Measurements from ENCODE around the gene CFAP54. TPM values are rescaled to one million over a fixed set of nuclear protein-coding genes. Genes with fewer than 3 reads are reported as not detected.
"Not testable (repeated sequence)": the region's sequence is repeated elsewhere in the genome, so short reads cannot be mapped to it uniquely, and the experiment has no call there.

Gene CFAP54, protein sequence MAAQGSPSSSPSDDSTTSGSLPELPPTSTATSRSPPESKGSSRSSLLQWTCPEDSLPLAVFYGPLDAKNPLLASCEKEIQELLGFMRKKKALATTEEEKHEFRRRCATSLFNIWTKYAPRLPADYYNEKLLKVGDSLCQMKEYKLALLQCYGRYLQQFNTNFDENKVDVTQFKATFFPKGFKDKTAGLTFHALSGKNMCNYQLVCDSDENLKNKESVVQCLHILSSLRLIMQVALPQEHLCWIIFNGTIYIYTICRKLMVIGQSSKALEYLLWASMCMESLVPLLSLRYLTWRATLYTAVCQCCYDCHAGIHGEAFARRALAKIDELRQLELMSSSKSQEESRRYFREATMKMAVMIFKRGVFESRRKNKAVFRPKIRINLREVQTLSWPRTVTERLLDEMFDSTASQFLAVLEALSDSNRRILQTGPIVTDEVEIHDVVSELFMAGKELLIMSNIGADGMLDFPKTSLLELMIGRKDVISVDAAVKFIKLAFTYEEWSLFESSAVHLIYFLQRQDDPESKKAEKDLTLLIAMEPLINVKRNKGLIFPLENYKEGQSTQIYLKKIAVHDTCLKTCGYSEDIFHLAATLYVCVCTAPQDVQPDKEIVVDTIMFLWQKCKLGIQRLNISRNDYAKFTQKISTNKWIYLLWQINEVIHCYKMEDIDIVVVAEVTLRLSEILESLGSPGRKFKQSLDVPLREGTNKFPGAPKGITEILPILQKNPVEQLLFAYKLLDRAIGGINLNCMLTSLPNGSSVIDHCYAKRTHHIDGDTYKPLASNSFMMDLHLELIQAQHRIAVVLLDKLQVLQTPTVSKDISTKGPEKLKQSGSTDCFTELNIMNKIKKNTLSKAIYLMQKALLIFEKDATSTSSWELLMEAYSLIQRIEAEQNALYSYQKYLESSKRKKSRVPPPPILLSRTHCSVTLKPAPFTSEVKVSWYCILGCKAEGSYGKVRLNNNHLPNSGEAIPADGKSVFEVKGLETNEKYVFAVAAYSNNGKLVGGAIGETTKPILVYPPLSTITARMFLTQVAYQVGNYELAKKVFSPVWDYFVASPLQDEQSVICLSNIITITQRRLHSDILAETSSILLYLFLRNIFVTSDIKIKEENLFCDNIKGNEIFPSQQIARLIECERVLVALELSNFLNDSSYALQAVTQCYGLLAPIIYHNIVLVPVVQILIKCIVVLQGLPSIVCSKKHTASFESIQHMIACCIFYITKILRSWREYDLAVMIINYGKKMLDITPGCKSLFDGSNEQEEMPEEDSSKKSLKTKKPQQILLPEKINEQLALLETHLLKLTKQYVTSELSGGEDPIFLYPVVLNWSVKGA (N-terminal part only)
- 1 to 10 TPM in 1 of 2 donors, under 1 TPM in 1; 0.90 to 1.2 TPM for total RNA-seq
- long read RNA-seq, donor 1, result 0 reads
- long read RNA-seq, donor 2, result 0 reads

DNA sequence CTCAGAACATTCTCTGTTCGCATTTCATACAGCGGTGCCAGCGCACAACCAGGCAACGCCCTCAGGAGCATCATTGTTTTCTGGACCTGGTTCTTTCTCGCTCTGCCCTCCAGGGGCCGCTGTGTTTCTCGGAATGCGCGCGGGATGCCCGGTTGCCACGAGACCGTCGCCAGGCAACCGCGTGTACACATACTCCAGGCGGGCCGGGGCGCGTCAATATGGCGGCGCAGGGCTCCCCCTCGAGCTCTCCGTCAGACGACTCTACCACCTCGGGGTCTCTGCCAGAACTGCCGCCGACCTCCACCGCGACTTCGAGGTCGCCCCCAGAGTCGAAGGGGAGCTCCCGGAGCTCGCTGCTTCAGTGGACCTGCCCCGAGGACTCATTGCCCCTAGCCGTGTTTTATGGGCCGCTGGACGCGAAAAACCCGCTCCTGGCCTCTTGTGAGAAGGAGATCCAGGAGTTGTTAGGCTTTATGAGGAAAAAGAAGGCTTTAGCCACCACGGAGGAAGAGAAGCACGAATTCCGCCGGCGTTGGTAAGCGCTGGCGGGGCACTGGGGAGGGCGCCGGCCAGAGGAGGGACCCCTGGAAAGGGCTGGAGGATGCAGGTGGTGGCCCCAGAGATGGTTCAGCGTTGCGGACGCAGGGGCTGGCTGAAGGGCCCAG lies at the start of gene CFAP54:
Gene CFAP54 (plus strand): TSS at position 186 of the 665 bp plus-strand sequence. CDS start 33 bp downstream, at position 219.
- DNase-seq (ENCODE audit: low spot score), result peak; percentile 98
- intact Hi-C loops (cut with DNase I), result loop anchor here in 1 of 2 donors (10.0 kb wide), 1 partner anchor 435 kb away; no protein-coding TSS in a partner anchor

DNA sequence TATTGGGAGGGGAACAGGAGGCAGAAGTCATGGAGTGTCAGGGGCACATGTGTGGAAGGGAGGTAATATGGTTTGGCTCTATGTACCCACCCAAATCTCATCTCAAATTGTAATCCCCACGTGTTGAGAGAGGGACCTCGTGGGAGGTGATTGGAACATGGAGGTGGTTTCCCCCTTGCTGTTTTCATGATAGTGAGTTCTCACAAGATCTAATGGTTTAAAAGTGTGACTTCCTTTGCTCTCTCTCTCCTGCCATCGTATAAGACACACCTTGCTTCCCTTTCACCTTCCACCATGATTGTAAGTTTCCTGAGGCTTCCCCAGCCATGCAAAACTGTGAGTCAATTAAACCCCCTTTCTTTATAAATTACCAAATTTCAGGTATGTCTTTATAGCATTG lies 47.6 kb upstream of the CFAP54 start:
- intact Hi-C loops (cut with DNase I), result no loop called here
- DNase-seq (ENCODE audit: low spot score), result no peak

DNA sequence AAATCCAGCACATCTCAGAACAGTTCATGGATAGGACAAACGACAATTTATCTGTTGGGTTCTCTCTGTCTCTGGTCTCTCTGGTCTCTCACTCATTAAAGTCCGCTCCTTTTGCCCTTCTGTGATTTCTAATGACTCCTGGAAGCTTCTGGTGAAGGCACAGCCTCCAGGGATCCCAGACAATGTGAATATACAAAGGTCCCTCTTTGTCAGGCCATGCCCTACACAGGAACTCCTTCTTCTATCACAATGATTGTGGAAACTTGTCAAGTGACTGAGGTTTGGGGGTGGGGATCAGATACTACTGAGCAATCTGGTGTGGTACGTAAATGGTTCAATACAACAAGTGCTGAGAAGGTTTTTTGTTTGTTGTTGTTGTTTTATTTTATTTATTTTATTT lies 46.5 kb upstream of the CFAP54 start:
- no peak for DNase-seq (ENCODE audit: low spot score)
- intact Hi-C loops (cut with DNase I), result no loop called here

DNA sequence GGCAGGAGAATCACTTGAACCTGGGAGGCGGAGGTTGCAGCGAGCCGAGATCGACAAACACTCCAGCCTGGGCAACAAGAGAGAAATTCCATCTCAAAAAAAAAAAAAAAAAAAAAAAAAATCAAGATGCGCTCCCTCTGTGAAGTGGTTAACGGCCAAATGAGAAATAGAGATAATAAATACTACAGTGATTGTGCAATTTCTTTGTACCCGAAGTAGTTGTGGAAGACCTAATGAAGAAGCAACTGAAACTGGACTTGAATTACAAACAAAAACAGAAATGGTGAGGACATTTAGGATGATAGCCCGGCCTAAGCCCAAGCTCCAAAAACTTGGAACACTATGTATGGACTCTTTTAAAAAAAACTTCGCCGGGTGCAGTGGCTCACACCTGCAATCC lies 45.0 kb upstream of the CFAP54 start:
- intact Hi-C loops (cut with DNase I), result no loop called here
- DNase-seq (ENCODE audit: low spot score), result no peak

GRCh38 chr12:96445691-96446583 lies 43.4 kb upstream of the CFAP54 start:
- intact Hi-C loops (cut with DNase I), result no loop called here

DNA sequence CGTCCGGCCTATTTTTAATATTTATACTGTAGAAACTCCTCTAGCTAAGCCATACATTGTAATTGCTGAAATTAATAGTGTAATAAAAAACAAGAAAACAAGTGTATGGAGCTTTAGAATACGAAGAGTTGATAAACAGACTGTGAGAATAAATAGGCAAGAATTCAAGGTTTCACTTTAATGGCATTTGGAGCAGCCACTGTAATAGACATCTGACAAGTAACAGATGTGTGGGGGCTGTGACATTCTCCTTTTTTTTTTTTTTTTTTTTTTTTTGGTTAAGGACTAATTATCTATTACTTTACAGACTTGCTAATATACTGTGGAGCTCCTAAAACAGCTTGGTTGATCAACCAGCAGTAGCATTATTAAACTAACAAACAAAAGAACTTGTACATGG lies 42.1 kb upstream of the CFAP54 start:
- DNase-seq (ENCODE audit: low spot score), result no peak
- intact Hi-C loops (cut with DNase I), result no loop called here

More at GRCh38 chr12:96445691-96446583, 43.4 kb upstream of the CFAP54 start:
- no peak for DNase-seq (ENCODE audit: low spot score)

GRCh38 chr12:96448300-96448699 lies 41.1 kb upstream of the CFAP54 start:
- no peak for DNase-seq (ENCODE audit: low spot score)
- intact Hi-C loops (cut with DNase I), result no loop called here

GRCh38 chr12:96452261-96452922 lies 37.0 kb upstream of the CFAP54 start:
- intact Hi-C loops (cut with DNase I), result no loop called here
- no peak for DNase-seq (ENCODE audit: low spot score)

DNA sequence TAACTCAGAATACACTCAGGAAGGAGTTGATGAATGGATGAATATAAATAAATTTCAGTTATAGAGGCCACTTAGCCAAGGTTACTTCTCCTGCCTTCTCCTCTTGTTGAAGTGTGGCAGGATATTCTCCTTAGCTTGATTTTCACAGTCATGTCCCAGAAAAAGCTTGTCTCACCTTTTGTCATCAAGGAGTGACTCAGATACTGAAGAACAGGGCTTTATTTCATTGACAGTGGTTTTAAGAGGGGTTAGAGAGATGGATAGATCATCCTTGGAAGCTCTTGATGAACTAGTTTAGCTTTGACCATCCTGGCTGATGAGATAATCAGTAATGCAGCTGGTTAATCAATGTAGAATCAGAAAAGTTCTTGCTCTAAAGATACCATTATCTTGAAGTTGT lies 35.0 kb upstream of the CFAP54 start:
- no peak for DNase-seq (ENCODE audit: low spot score)
- intact Hi-C loops (cut with DNase I), result no loop called here

DNA sequence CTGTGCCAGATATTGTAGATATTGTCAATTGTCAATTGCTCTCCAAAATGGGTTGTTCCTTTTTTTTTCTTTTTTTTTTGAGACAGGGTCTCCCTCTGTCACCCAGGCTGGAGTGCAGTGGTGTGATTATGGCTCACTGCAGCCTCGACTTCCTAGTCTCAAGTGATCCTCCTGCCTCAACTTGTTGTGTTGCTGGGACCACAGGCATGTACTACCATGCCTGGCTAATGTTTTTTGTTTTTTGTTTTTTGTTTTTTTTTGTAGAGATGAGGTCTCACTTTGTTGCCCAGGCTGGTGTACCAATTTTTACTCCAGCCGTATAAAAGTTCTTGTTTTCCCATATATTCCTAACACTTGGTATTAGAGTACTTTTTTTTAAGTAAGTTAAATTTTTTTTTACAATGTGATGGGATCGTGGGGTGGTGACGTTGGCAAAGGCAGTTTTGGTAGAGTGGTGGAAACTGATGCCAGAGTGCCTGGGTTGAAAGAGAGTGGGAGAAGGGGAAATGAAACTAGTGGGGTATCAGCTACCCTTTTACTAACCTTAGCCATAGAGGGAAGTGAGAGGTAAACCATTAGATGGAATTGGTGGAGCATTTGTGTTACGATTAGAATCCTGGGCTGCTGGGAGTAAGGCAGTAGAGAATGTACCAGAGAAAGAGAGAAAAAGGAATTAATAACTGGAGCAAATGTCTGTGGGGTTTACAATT lies 33.0 kb upstream of the CFAP54 start:
- DNase-seq (ENCODE audit: low spot score), result no peak
- intact Hi-C loops (cut with DNase I), result no loop called here

GRCh38 chr12:96457191-96457930 lies 32.0 kb upstream of the CFAP54 start:
- no peak for DNase-seq (ENCODE audit: low spot score)
- intact Hi-C loops (cut with DNase I), result no loop called here

DNA sequence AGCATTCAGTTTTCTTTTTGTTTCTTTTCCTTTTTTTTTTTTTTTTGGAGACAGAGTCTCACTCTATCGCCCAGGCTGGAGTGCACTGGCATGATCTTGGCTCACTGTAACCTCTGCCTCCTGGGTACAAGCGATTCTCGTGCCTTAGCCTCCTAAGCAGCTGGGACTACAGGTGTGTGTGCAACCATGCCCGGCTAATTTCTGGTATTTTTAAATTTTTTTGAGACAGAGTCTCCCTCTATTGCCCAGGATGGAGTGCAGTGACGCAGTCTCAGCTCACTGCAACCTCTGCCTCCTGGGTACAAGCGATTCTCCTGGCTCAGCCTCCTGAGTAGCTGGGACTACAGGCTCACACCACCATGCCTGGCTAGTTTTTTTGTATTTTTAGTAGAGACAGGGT lies 30.1 kb upstream of the CFAP54 start:
- DNase-seq (ENCODE audit: low spot score); intact Hi-C loops (cut with DNase I): not testable (repeated sequence)

DNA sequence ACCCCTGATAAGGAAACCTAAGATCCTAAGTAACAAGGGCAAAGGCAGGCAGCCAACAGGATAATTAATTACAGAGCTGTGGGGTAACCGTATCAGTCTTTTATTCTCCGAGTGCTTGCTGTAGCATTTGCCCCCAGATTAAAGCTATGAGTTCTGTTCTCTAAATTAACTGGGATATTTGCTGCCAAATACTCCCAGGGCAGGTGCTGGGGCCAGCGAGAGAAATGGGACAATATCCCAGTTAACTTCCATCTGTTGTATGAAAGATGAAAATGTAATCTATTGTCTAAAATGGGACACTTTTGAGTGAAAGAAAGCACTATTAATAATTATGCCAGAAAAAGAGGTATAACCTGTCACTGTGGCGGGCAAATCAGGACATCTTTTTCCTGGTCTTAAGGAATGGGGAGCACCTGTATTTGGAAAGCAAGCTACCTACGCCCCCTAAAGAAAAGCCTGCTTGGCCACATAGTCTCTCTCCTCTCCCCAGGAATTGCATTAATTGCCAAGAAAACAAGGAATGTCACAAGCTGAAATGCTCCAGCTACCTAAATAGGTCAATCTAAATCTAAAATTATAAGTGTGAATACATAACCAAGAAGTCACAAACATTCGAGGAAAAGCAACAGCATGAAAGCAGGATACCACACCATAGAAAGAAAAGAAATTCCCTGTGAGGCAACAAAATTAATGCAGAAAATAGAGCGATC lies 26.7 kb upstream of the CFAP54 start:
- intact Hi-C loops (cut with DNase I), result no loop called here
- no peak for DNase-seq (ENCODE audit: low spot score)

GRCh38 chr12:96465896-96466295 lies 23.5 kb upstream of the CFAP54 start:
- intact Hi-C loops (cut with DNase I), result no loop called here
- no peak for DNase-seq (ENCODE audit: low spot score)

DNA sequence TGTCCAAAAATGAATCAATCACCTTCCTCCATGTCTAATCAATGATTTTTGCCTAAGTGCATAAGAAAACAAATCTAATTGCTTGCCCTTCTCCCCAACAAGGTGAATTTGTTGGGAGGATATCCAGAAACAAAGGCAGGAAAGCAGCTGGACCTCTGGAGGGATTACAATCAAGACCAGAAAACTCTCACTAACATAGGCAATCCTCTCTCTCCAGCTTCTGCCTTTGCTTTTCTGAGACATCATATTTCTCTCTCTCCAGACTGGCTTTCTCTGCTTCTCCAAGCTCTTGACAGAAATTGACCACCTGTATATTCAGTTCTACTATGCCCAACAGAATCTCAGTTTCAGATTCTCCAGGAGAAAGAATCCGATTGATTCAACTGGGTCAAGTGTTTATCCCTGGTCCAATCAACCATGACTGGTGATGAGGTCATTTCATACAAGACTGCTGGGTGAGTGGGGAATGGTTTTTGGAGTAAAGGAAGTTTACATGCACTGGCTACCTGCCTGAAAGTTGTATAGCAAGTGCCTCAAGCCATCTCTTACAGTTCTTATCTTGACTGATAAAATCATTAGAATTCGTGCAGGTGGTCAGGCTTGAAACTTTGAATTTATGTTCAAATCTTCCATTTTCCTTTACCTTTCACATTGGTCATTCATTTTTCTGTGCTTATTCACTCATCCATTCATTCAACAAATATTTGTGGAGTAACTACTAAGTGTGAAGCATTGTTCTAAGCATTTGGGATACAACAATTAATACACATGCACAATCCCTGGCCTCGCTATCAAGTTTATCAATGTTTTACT lies 22.2 kb upstream of the CFAP54 start:
- DNase-seq (ENCODE audit: low spot score), result no peak
- intact Hi-C loops (cut with DNase I), result no loop called here
